Lower lobe of right lung (tissue), 2 donors: ENCODE data around the gene ASH1L. TPM values are rescaled to one million over a fixed set of nuclear protein-coding genes. Genes with fewer than 3 reads are reported as not detected.
A peak's percentile ranks its signal among the peaks of the same experiment; 100 is the strongest.
"Not testable (repeated sequence)": the region's sequence is repeated elsewhere in the genome, so short reads cannot be mapped to it uniquely, and the experiment has no call there.

ENCODE experiments used
- ATAC-seq, 2 donors: fragments of 200-7000 bp; cut with Tn5 transposase; one replicate each; pipeline ENCODE4 v1.9.1; 2020 to 2022; ENCODE audit warnings: mild to moderate bottlenecking in 2 of 2, moderate library complexity in 2 of 2
- DNase-seq: peaks from one replicate; pipeline ENCODE4 v3.0.0-alpha.2; 2020
- H3K27ac ChIP-seq: fragments of 200-600 bp; one replicate; pipeline ENCODE4 v1.8.0; 2022
- H3K27me3 ChIP-seq: fragments of 200-600 bp; one replicate; pipeline ENCODE4 v1.8.0; 2022; ENCODE audit warnings: low read depth
- H3K36me3 ChIP-seq: fragments of 200-600 bp; one replicate; pipeline ENCODE4 v1.8.0; 2022; ENCODE audit warnings: mild to moderate bottlenecking
- H3K4me1 ChIP-seq: fragments of 200-600 bp; one replicate; pipeline ENCODE4 v1.8.0; 2022
- H3K4me3 ChIP-seq: fragments of 200-600 bp; one replicate; pipeline ENCODE4 v1.8.0; 2022; ENCODE audit warnings: mild to moderate bottlenecking
- H3K9me3 ChIP-seq: fragments of 200-600 bp; one replicate; pipeline ENCODE4 v1.8.0; 2022
- intact Hi-C: fragments of 100-400 bp; cut with DNase I; formaldehyde crosslinking; loops from one replicate; pipeline ENCODE4 v1.11.0; 2022
- total RNA-seq: library from RNA; stranded (reverse); fragmentation: NEBNext Ultra II Directional; extraction: Animal tissue kit (Norgen Biotek cat#: 25700); gene quantifications from one replicate; pipeline ENCODE4 v1.2.1, GENCODE V29; 2021
- TF ChIP-seq, protein P1 (sequence below): fragments of 200-600 bp; IDR thresholded peaks from one replicate; pipeline ENCODE4 v1.8.0; 2022; ENCODE audit warnings: antibody characterized with exemption, mild to moderate bottlenecking
- donor health status: DM: no; HTN: yes; CAD: no; lungs with severe emphysema.

Gene ASH1L
- total RNA-seq, 1 donor from 2014 or later: 59.8 TPM

- Histone ChIP-seq H3K36me3 (peaks cover 48% of the 10 kb centered on the region), H3K4me1 (no peaks in the 10 kb centered on the region), H3K27ac (no peak overlapping the region), H3K27me3 (no peaks in the 10 kb centered on the region), H3K9me3 (no peaks in the 10 kb centered on the region), H3K4me3 (no peak overlapping the region)
- DNase-seq (no peak), ATAC-seq (no peak)
- intact Hi-C loops: no loop called here
- TF ChIP-seq, protein P1, sequence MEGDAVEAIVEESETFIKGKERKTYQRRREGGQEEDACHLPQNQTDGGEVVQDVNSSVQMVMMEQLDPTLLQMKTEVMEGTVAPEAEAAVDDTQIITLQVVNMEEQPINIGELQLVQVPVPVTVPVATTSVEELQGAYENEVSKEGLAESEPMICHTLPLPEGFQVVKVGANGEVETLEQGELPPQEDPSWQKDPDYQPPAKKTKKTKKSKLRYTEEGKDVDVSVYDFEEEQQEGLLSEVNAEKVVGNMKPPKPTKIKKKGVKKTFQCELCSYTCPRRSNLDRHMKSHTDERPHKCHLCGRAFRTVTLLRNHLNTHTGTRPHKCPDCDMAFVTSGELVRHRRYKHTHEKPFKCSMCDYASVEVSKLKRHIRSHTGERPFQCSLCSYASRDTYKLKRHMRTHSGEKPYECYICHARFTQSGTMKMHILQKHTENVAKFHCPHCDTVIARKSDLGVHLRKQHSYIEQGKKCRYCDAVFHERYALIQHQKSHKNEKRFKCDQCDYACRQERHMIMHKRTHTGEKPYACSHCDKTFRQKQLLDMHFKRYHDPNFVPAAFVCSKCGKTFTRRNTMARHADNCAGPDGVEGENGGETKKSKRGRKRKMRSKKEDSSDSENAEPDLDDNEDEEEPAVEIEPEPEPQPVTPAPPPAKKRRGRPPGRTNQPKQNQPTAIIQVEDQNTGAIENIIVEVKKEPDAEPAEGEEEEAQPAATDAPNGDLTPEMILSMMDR: no peak
Observed at GRCh38 chr1:155455588-155456195, 106.9 kb downstream of the ASH1L start.

DNA sequence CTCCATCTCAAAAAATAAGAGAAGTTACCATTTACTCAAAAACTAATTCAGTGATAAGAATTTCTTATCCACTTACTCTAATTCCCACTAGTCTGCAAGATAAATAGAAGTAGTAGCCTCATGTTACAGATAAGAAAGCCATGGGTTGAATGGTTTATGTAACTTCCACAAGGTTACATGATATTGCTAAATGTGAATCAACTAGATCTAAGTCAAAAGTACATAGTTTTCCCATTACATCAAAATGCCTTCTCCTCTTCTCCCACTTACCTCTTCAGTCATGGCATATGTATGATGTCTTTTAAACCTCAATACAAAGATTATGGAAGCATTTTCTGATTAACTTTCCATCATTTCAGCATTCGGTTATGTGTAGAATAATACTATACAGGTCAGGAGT lies 108.5 kb downstream of the ASH1L start:
- Histone ChIP-seq H3K4me1 (no peaks in the 10 kb centered on the region), H3K27me3 (no peaks in the 10 kb centered on the region), H3K27ac (no peak overlapping the region), H3K36me3 (peaks cover 57% of the 10 kb centered on the region), H3K4me3 (no peak overlapping the region), H3K9me3 (no peaks in the 10 kb centered on the region)
- intact Hi-C loops: no loop called here
- ATAC-seq (no peak), DNase-seq (no peak)
- TF ChIP-seq, protein P1: no peak

DNA sequence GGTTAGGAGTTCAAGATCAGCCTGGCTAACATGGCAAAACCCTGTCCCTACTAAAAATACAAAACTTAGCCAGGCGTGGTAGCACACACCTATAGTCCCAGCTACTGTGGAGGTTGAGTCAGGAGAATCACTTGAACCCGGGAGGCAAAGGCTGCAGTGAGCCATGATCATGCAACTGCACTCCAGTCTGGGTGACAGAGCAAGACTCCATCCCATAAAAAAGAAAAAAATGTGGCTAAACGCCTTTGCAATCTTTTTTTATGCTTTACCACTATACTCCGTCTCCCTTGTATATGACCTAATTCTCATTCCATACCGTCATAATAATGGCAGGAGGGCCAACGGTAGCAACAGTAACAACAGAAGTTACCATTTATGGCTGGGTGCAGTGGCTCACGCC lies 109.5 kb downstream of the ASH1L start:
- H3K27me3 ChIP-seq: no peaks in the 10 kb centered on the region
- no peaks in the 10 kb centered on the region for H3K9me3 ChIP-seq
- H3K4me1 ChIP-seq: no peaks in the 10 kb centered on the region
- TF ChIP-seq, protein P1: no peak
- H3K36me3 ChIP-seq: peaks cover 56% of the 10 kb centered on the region
- no peak for DNase-seq
- intact Hi-C loops: no loop called here
- H3K4me3 ChIP-seq: no peak overlapping the region
- ATAC-seq: no peak
- H3K27ac ChIP-seq: no peak overlapping the region

GRCh38 chr1:155451199-155451598 lies 111.4 kb downstream of the ASH1L start:
- TF ChIP-seq, protein P1: no peak
- intact Hi-C loops: no loop called here
- ATAC-seq: no peak
- H3K9me3 ChIP-seq: no peaks in the 10 kb centered on the region
- H3K36me3 ChIP-seq: peaks cover 58% of the 10 kb centered on the region
- H3K4me3 ChIP-seq: no peak overlapping the region
- no peak for DNase-seq
- no peaks in the 10 kb centered on the region for H3K27me3 ChIP-seq
- H3K27ac ChIP-seq: no peak overlapping the region
- H3K4me1 ChIP-seq: no peaks in the 10 kb centered on the region

DNA sequence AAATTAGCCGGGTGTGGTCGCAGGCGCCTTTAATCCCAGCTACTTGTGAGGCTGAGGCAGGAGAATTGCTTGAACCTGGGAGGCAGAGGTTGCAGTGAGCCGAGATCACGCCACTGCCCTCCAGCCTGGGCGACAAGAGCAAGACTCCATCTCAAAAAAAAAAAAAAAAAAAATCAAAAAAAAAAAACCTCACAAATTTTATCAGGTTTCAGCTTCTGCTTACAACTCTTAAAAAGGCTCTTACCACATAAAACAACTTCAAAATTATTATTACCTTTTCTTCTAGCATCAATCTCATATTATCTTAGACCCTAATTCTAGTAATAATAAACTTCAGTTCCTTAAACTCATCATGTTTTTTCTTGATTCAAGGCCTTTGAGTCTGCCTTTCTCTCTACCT lies 120.2 kb downstream of the ASH1L start:
- DNase-seq, ATAC-seq, H3K9me3 ChIP-seq, H3K27me3 ChIP-seq, H3K4me1 ChIP-seq, H3K4me3 ChIP-seq, intact Hi-C loops, H3K27ac ChIP-seq: not testable (repeated sequence)
- peaks cover 21% of the 10 kb centered on the region for H3K36me3 ChIP-seq

- Histone ChIP-seq H3K36me3 (peaks cover 51% of the 10 kb centered on the region), H3K4me3 (no peak overlapping the region), H3K9me3 (no peaks in the 10 kb centered on the region), H3K27ac (no peak overlapping the region), H3K4me1 (no peaks in the 10 kb centered on the region), H3K27me3 (no peaks in the 10 kb centered on the region)
- no peak for ATAC-seq
- no peak for DNase-seq
- intact Hi-C loops: no loop called here
- TF ChIP-seq, protein P1: no peak
Observed at GRCh38 chr1:155437405-155437804, 125.2 kb downstream of the ASH1L start.

- DNase-seq, H3K4me3 ChIP-seq, intact Hi-C loops, H3K27me3 ChIP-seq, ATAC-seq, H3K4me1 ChIP-seq, H3K27ac ChIP-seq, H3K9me3 ChIP-seq: not testable (repeated sequence)
- peaks cover 72% of the 10 kb centered on the region for H3K36me3 ChIP-seq
Observed at GRCh38 chr1:155433831-155434389, 128.7 kb downstream of the ASH1L start.

DNA sequence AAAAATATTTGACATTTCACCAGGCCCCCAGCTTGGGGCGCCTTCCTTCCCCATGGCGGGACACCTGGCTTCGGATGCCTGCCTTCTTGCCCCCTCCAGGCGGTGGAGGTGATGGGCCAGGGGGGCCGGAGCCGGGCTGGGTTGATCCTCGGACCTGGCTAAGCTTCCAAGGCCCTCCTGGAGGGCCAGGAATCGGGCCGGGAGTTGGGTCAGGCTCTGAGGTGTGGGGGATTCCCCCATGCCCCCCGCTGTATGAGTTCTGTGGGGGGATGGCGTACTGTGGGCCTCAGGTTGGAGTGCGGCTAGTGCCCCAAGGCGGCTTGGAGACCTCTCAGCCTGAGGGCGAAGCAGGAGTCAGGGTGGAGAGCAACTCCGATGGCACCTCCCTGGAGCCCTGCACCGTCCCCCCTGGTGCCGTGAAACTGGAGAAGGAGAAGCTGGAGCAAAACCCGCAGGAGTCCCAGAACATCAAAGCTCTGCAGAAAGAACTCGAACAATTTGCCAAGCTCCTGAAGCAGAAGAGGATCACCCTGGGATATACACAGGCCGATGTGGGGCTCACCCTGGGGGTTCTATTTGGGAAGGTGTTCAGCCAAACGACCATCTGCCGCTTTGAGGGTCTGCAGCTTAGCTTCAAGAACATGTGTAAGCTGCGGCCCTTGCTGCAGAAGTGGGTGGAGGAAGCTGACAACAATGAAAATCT lies 129.3 kb downstream of the ASH1L start:
- H3K4me1 ChIP-seq, H3K27ac ChIP-seq, H3K4me3 ChIP-seq, H3K27me3 ChIP-seq, intact Hi-C loops, DNase-seq, H3K9me3 ChIP-seq: not testable (repeated sequence)
- peak in 1 of 2 donors; percentile 42 for ATAC-seq
- peaks cover 71% of the 10 kb centered on the region for H3K36me3 ChIP-seq
